ENCODE data around the gene BPIFB2.

GRCh38 chr20:32969356-32970114 lies 38.0 kb upstream of the BPIFB2 start:
- no peak for TF ChIP-seq CTCF (IDR thresholded peaks at IDR 0.05 in 2 of 3, conservative IDR thresholded peaks at IDR 0.05 in 1 of 3; ENCODE audit: borderline replicate concordance in 1 of 3, insufficient read depth in 1 of 3, low read depth in 2 of 3, low read length in 2 of 3)
- TF ChIP-seq CEBPB (IDR thresholded peaks at IDR 0.05; ENCODE audit: low read depth), result no peak
- no peak for TF ChIP-seq ATF3 (IDR thresholded peaks at IDR 0.05)
- TF ChIP-seq EZH2 (IDR thresholded peaks at IDR 0.05), result no peak
- TF ChIP-seq POLR2A (IDR thresholded peaks at IDR 0.05; ENCODE audit: borderline replicate concordance, extremely low read depth, insufficient read depth, insufficient read length), result no peak
- no peak for TF ChIP-seq EZH2phosphoT487 (IDR thresholded peaks at IDR 0.05; ENCODE audit: borderline replicate concordance)
- no peak for TF ChIP-seq REST (IDR thresholded peaks at IDR 0.05; ENCODE audit: low read depth)
- no peak for TF ChIP-seq POLR2AphosphoS5 (IDR thresholded peaks at IDR 0.05; ENCODE audit: low read depth, low read length)
- no peak for TF ChIP-seq ZBTB33 (IDR thresholded peaks at IDR 0.05; ENCODE audit: extremely low read depth, insufficient replicate concordance, low read length)
- TF ChIP-seq MAX (IDR thresholded peaks at IDR 0.05), result no peak
- TF ChIP-seq TCF7L2 (IDR thresholded peaks at IDR 0.05; ENCODE audit: borderline replicate concordance, extremely low read depth, insufficient read depth, insufficient read length), result no peak

Data from HCT116 (cell line).